ENCODE measurements around the gene SZRD1. TPM values are rescaled to one million over a fixed set of nuclear protein-coding genes. Genes with fewer than 3 reads are reported as not detected.

The SZRD1 gene
- total and polyA plus RNA-seq, 2 of the 4 experiments (the other 2 are of a cell fraction): 119 to 149 TPM

DNA sequence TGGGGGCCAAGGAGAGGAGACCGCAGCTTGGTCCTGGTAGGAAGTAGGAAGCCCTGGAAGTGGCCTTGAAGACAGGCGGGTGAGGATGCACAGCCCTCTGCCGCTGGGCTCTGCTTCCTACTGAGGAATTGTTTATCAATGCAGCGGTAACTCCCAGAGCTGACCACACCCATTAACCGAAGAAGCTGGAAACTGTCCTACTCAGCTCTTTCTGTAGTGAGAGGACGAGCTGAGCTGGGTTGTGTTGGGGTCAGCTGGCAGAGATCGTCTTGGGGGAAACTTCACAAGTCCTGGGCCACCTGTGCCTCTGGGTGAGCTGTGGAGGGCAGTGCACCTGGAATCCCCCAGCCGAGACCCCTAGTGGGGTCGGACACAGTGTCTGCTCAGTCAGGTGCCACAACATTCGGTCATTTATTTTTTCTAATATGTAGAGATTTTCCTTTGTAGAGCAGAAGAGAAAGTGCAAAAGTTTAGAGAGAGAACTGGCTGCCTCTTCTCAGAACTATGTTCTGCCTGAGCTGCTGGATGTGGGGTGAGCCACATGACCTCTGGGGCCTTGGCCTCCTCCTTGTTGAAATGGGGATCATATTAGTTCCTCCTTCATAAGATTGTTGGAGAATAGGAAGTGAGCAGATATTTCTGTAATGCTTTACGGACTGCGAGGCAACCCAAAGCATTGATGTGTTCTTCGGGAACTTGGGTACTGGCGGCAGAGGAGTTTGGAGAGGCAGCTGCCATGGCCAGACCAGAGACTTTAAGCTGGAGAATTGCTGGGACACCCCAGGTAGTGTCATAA, 77.1 kb downstream of the SZRD1 start:
- H4K5ac ChIP-seq (ENCODE audit: low read depth, low read length): no peak overlapping the region
- ChIA-PET CTCF (no interaction called here), POLR2A (ENCODE audit: unreplicated experiment) (interaction anchor here (1.0 kb wide), 1 partner anchor 17 kb away, joined by 11 read pairs; no protein-coding TSS in a partner anchor)
- H2BK5ac ChIP-seq (ENCODE audit: low read depth, low read length, poor library complexity, severe bottlenecking): no peak overlapping the region
- H3K4me2 ChIP-seq (ENCODE audit: low read depth, low read length): no peak overlapping the region
- no peak overlapping the region for H3K4ac ChIP-seq (ENCODE audit: low read depth, low read length)
- H4K20me1 ChIP-seq (ENCODE audit: insufficient read depth, low read length): peaks cover 39% of the 10 kb centered on the region; the same call in 1 of the 2 replicates
- no peaks in the 10 kb centered on the region for H3K9me3 ChIP-seq (ENCODE audit: control insufficient read depth, insufficient read depth, low read length)
- H2BK120ac ChIP-seq (ENCODE audit: low read depth, low read length): no peak overlapping the region
- H2AFZ ChIP-seq (replicated peaks; ENCODE audit: low read length, poor library complexity): no peak overlapping the region
- no peak overlapping the region for H4K8ac ChIP-seq (ENCODE audit: low read depth in 2 of 2, low read length in 2 of 2)
- H3K23ac ChIP-seq (ENCODE audit: low read depth, low read length): no peak overlapping the region
- 100% methylated on average over 1 of the region's 14 CpGs; no CpG with 5 or more reads in 1 of the 2 experiments for WGBS, 2 experiments (ENCODE audit: extremely low coverage in 2 of 2, insufficient read length in 1 of 2)
- no peak overlapping the region for H3K56ac ChIP-seq (ENCODE audit: extremely low read depth, insufficient read depth, low read length)
- no peak overlapping the region for H3K9ac ChIP-seq (ENCODE audit: low read depth, low read length)
- intact Hi-C loops (cut with micrococcal nuclease) (no loop called here), in situ Hi-C loops (cut with MboI; ENCODE audit: low sequenced_read_pairs) (no loop called here), dilution Hi-C loops (cut with HindIII; ENCODE audit: low sequenced_read_pairs, unreplicated experiment) (no loop called here)
- H3K18ac ChIP-seq (ENCODE audit: low read depth, low read length): no peak overlapping the region
- no peak for DNase-seq
- H3K14ac ChIP-seq (replicated peaks; ENCODE audit: low read depth, low read length): no peak overlapping the region
- no peaks in the 10 kb centered on the region for H3K27me3 ChIP-seq (ENCODE audit: control insufficient read depth, insufficient read depth, low read length)
- no peak overlapping the region for H2BK20ac ChIP-seq (ENCODE audit: low read depth, low read length)
- H3K79me1 ChIP-seq (ENCODE audit: low read depth in 1 of 2, low read length in 2 of 2): peaks cover 31 to 80% of the 10 kb centered on the region in 2 experiments
- BruUV-seq (replicated peaks): no TSS peak
- H3K9me1 ChIP-seq (ENCODE audit: insufficient read depth, low read length): peaks cover 9% of the 10 kb centered on the region; the same call in 1 of the 2 replicates
- H2BK15ac ChIP-seq (ENCODE audit: low read depth, low read length): no peak overlapping the region
- peaks cover 2% of the 10 kb centered on the region for H3K4me1 ChIP-seq (ENCODE audit: control insufficient read depth, insufficient read depth, low read length)
- H2AK5ac ChIP-seq (ENCODE audit: low read depth, low read length): no peak overlapping the region
- no peak for ATAC-seq (ENCODE audit: low read depth)
- peaks cover 47% of the 10 kb centered on the region for H3K36me3 ChIP-seq (ENCODE audit: control insufficient read depth, insufficient read depth, low read length)
- H3K4me3 ChIP-seq (ENCODE audit: insufficient read depth, low read depth, low read length): no peak overlapping the region
- no peak overlapping the region for H4K91ac ChIP-seq (ENCODE audit: insufficient read depth, low read depth, low read length)
- TF ChIP-seq SMC3 (IDR thresholded peaks at IDR 0.05; ENCODE audit: low read depth, low read length) (no peak), FOS (IDR thresholded peaks at IDR 0.05; ENCODE audit: low read depth, low read length) (no peak), RFX5 (IDR thresholded peaks at IDR 0.05; ENCODE audit: low read depth, low read length) (no peak), RAD21 (IDR thresholded peaks at IDR 0.05; ENCODE audit: low read length) (no peak)
- TF ChIP-seq, protein P1, sequence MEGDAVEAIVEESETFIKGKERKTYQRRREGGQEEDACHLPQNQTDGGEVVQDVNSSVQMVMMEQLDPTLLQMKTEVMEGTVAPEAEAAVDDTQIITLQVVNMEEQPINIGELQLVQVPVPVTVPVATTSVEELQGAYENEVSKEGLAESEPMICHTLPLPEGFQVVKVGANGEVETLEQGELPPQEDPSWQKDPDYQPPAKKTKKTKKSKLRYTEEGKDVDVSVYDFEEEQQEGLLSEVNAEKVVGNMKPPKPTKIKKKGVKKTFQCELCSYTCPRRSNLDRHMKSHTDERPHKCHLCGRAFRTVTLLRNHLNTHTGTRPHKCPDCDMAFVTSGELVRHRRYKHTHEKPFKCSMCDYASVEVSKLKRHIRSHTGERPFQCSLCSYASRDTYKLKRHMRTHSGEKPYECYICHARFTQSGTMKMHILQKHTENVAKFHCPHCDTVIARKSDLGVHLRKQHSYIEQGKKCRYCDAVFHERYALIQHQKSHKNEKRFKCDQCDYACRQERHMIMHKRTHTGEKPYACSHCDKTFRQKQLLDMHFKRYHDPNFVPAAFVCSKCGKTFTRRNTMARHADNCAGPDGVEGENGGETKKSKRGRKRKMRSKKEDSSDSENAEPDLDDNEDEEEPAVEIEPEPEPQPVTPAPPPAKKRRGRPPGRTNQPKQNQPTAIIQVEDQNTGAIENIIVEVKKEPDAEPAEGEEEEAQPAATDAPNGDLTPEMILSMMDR (conservative IDR thresholded peaks at IDR 0.05; ENCODE audit: low read depth, low read length): no peak
- TF ChIP-seq, protein P2, sequence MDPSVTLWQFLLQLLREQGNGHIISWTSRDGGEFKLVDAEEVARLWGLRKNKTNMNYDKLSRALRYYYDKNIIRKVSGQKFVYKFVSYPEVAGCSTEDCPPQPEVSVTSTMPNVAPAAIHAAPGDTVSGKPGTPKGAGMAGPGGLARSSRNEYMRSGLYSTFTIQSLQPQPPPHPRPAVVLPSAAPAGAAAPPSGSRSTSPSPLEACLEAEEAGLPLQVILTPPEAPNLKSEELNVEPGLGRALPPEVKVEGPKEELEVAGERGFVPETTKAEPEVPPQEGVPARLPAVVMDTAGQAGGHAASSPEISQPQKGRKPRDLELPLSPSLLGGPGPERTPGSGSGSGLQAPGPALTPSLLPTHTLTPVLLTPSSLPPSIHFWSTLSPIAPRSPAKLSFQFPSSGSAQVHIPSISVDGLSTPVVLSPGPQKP (IDR thresholded peaks at IDR 0.05; ENCODE audit: borderline replicate concordance, low read depth, low read length): no peak
- H2AK9ac ChIP-seq (replicated peaks; ENCODE audit: low read depth, low read length, poor library complexity): no peak overlapping the region
- H3K27ac ChIP-seq (ENCODE audit: insufficient read depth, low read length): no peak overlapping the region

All from IMR-90 (cell line).